Omental fat pad (tissue), 4 donors: ENCODE measurements around the gene ZBTB2. TPM values are rescaled to one million over a fixed set of nuclear protein-coding genes. Genes with fewer than 3 reads are reported as not detected.

Source experiments
- ATAC-seq: fragments of 150-250 bp; one replicate; pipeline ENCODE4 v1.9.1; 2016; ENCODE audit warnings: mild to moderate bottlenecking, moderate library complexity; ENCODE audit not compliant: low FRiP score
- DNase-seq: peaks from one replicate; pipeline ENCODE4 v3.0.0-alpha.2; 2019; ENCODE audit warnings: low spot score
- total RNA-seq, 4 donors: library from RNA; depleted of rRNA; stranded (reverse); fragments of >200 nt; gene quantifications; one replicate each; pipeline ENCODE4 v1.1.0, GENCODE V29; 2016
- TF ChIP-seq, protein P1 (sequence below), 3 donors: fragments of 450-650 bp; IDR thresholded peaks; one replicate each; pipeline ENCODE4 v1.5.1; 2016 to 2017; ENCODE audit warnings: antibody characterized with exemption in 3 of 3, mild to moderate bottlenecking in 3 of 3, moderate library complexity in 2 of 3

ZBTB2 gene
- total RNA-seq, 4 donors from 2014 or later: 9.3 to 27.1 (median 16.6) TPM

DNA sequence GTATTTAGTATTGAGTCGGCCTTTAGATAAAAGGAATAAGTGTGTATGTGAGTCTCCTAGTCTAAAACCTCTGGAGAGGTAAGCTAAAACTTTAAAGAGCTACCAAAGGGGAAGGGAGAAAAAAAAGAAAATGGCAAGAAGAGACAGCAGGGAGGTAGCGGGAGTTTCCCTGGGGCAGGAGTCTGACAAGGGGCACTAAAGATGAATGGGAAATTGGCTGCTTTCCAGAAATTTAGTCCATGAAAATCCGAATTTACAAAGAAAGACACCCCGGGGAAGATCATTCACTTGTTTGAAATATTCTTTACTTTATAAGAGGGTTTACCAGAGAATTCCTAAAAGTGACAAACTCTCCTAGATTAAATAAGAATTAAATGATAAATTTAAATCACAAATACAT, 41.3 kb upstream of the ZBTB2 start:
- no peak for DNase-seq
- ATAC-seq: no peak
- TF ChIP-seq, protein P1, sequence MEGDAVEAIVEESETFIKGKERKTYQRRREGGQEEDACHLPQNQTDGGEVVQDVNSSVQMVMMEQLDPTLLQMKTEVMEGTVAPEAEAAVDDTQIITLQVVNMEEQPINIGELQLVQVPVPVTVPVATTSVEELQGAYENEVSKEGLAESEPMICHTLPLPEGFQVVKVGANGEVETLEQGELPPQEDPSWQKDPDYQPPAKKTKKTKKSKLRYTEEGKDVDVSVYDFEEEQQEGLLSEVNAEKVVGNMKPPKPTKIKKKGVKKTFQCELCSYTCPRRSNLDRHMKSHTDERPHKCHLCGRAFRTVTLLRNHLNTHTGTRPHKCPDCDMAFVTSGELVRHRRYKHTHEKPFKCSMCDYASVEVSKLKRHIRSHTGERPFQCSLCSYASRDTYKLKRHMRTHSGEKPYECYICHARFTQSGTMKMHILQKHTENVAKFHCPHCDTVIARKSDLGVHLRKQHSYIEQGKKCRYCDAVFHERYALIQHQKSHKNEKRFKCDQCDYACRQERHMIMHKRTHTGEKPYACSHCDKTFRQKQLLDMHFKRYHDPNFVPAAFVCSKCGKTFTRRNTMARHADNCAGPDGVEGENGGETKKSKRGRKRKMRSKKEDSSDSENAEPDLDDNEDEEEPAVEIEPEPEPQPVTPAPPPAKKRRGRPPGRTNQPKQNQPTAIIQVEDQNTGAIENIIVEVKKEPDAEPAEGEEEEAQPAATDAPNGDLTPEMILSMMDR (IDR thresholded peaks at IDR 0.05): no peak

DNA sequence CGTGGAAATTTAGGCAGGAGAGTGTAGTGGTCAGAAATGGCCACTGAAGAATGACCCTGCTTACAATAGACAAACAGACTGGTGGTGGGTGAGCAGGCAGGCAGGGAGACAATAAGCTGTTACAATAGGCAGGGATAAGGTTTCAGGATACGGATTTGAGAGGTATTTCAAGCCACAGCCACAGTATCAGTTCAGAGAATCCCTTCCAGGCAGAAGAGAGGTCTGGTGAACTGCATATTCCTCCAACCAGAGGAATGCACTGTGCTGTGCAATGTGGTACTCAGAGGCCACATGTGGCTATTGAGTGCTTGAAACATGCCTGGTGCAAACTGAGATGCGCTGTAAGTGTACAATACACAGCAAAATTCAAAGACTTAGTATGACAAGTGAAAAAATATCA, 40.0 kb upstream of the ZBTB2 start:
- ATAC-seq: no peak
- DNase-seq: no peak
- TF ChIP-seq, protein P1 (IDR thresholded peaks at IDR 0.05): no peak

DNA sequence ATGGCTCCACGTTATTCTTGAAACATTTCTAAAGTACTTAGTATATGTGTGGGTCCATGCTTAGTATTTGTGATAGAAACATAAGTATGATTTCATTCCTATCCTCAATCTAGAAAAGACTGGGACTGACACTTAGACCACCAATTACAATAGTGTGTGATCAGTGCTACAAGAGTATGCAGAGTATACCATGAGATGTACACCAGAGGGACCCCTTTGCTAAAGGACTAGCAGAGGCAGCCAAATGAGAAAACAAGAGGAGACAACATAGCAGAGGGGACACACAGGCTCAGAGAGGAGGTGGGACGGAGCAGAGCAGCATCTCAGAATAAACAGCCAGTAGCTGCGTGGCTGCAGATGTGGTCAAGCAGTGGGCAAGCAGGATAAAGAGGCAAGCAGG, 39.5 kb upstream of the ZBTB2 start:
- ATAC-seq: no peak
- TF ChIP-seq, protein P1 (IDR thresholded peaks at IDR 0.05): no peak

DNA sequence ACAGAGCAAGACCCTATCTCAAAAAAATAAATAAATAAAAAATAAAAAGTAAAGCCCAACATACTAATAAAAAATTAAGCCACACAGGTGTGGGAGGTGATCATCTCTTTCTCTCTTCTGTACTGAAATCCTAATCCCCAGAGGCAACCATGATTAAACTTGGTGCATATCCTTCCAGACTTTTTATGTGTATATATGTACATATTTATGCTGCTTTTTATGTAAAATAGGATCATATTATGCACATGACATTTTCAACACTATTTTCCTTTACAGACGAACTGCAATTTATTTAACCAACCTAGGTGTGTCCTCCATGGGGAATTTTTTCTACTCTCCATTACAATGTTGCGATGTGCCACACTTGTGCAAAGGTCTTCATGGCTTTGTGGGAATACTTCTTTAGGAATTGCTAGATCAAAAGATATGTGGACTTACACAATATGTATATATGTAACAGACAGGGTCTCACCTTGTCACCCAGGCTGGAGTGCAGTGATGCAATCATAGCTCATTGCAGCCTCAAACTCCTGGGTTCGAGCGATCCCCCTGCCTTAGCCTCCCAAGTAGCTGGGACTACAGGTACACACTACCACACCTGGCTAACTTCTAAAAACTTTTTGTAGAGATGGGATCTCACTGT, 36.9 kb upstream of the ZBTB2 start:
- no peak for ATAC-seq
- TF ChIP-seq, protein P1 (IDR thresholded peaks at IDR 0.05): no peak
- DNase-seq: no peak

More for the DNA sequence above, 39.5 kb upstream of the ZBTB2 start:
- no peak for DNase-seq

DNA sequence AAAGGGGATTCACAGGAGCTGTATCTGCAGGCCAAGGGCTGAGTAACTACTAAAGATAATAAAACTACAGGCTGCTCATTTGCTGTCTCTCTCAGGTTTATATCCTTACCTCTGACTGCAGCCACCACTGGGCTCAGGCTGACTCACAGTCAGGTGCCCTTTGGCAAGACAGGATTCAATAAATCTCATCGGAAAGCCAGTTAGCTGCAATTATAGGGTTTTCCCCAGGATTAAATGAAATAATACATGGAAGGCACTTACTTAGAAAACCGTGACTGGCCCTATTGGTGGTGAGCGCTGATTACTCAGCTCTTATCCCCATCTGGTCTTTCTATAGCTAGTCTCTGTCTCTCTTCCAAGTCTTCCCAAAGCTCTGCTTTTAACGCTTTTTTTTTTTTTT, 34.2 kb upstream of the ZBTB2 start:
- ATAC-seq (no peak), DNase-seq (no peak)
- TF ChIP-seq, protein P1 (IDR thresholded peaks at IDR 0.05): no peak

DNA sequence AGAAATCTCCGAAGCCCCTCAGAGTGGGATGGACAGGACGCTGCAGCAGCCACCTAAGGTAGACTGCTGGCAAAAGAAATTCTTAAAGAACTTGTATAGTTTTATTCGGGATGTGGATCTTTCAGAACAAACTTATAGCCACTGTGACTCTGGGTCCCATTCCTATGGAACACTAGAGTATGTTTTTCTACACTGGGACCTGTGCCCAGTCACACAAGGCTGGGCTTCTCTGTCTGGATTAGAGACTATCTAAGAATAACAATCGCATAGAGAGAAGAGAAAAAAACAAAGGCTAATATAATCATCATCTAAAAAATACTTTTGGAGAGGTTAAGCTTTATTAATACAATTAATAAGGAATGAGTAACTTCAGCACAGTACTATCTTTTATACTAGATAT, 31.6 kb upstream of the ZBTB2 start:
- DNase-seq (no peak), ATAC-seq (no peak)

DNA sequence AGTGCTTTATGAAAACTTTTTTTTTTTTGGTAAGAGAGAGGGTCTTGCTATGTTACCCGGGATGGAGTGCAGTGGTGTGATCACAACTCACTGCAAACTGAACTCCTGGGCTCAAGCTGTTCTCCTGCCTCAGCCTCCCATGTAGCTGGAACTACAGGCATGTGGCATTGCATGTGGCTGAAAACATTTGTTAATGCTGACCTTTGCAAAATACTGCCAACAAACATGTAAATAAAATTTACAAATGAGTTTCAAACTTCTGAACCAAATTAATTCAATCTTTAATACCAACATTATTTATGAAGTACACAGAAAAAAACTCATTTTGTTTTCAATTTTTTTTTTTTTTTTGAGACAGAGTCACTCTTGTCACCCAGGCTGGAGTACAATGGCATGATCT, 26.1 kb upstream of the ZBTB2 start:
- no peak for DNase-seq
- ATAC-seq: no peak
- TF ChIP-seq, protein P1 (IDR thresholded peaks at IDR 0.05): no peak

More for the DNA sequence above, 31.6 kb upstream of the ZBTB2 start:
- TF ChIP-seq, protein P1 (IDR thresholded peaks at IDR 0.05): no peak
